Loucy (cell line): ENCODE measurements around the gene TFCP2L1.

Experiments
- H2AFZ ChIP-seq: fragments of 200-600 bp; sonication (generic); 2 replicates; pipeline ENCODE4 v1.6.0; 2016; ENCODE audit warnings: antibody characterized with exemption, mild to moderate bottlenecking, low read length, moderate library complexity
- H3F3A ChIP-seq: fragments of 200-600 bp; 2 replicates; pipeline ENCODE4 v1.6.0; 2016; ENCODE audit warnings: antibody characterized with exemption, low read depth, mild to moderate bottlenecking
- H3K27me3 ChIP-seq: fragments of 200-600 bp; sonication (generic); 2 replicates; pipeline ENCODE4 v1.6.1; 2014; ENCODE audit warnings: low read length, mild to moderate bottlenecking; ENCODE audit not compliant: insufficient read depth, poor library complexity, severe bottlenecking
- H3K36me3 ChIP-seq: fragments of 200-600 bp; sonication (generic); 2 replicates; pipeline ENCODE4 v1.6.1; 2016; ENCODE audit warnings: low read length; ENCODE audit not compliant: insufficient read depth
- H3K4me1 ChIP-seq: fragments of 200-600 bp; sonication (generic); 2 replicates; pipeline ENCODE4 v1.5.1; 2014; ENCODE audit warnings: low read length, mild to moderate bottlenecking; ENCODE audit not compliant: insufficient read depth, poor library complexity, severe bottlenecking
- H3K4me2 ChIP-seq: fragments of 200-600 bp; sonication (generic); 2 replicates; pipeline ENCODE4 v1.6.0; 2014; ENCODE audit warnings: antibody characterized with exemption, low read length, low read depth, mild to moderate bottlenecking; ENCODE audit not compliant: poor library complexity, severe bottlenecking
- H3K4me3 ChIP-seq: fragments of 200-600 bp; sonication (generic); 2 replicates; pipeline ENCODE4 v1.5.1; 2014; ENCODE audit warnings: low read length, mild to moderate bottlenecking, mixed read lengths; ENCODE audit not compliant: poor library complexity, severe bottlenecking
- H3K79me2 ChIP-seq: fragments of 200-600 bp; sonication (generic); 2 replicates; pipeline ENCODE4 v1.6.1; 2014; ENCODE audit warnings: low read length; ENCODE audit not compliant: insufficient read depth
- H3K9ac ChIP-seq: fragments of 200-600 bp; sonication (generic); 2 replicates; pipeline ENCODE4 v1.6.0; 2014; ENCODE audit warnings: mild to moderate bottlenecking, low read depth, low read length, moderate library complexity; ENCODE audit not compliant: poor library complexity, severe bottlenecking
- H3K9me2 ChIP-seq: fragments of 200-600 bp; sonication (generic); replicated peaks from 2 replicates; pipeline ENCODE4 v1.6.1; 2016; ENCODE audit warnings: low read depth, low read length, mixed read lengths
- H3K9me3 ChIP-seq: fragments of 200-600 bp; sonication (generic); 2 replicates; pipeline ENCODE4 v1.6.1; 2014; ENCODE audit warnings: mild to moderate bottlenecking, antibody characterized with exemption, low read length, low read depth; ENCODE audit not compliant: insufficient read depth
- H4K20me1 ChIP-seq: fragments of 200-600 bp; sonication (generic); 2 replicates; pipeline ENCODE4 v1.6.0; 2014; ENCODE audit warnings: antibody characterized with exemption, low read length, mild to moderate bottlenecking; ENCODE audit not compliant: insufficient read depth, poor library complexity, severe bottlenecking
- CTCF ChIP-seq: fragments of 200-600 bp; sonication (generic); conservative IDR thresholded peaks from 2 replicates; pipeline ENCODE4 v1.5.1; 2014; ENCODE audit warnings: mild to moderate bottlenecking, antibody characterized with exemption, low read length
- EZH2phosphoT487 ChIP-seq: fragments of 200-600 bp; IDR thresholded peaks from 2 replicates; pipeline ENCODE4 v1.6.1; 2018; ENCODE audit warnings: antibody characterized with exemption, mild to moderate bottlenecking, moderate library complexity, borderline replicate concordance

Gene TFCP2L1

GRCh38 chr2:121324601-121325000 lies 39.6 kb upstream of the TFCP2L1 start:
- no peaks in the 10 kb centered on the region for H3K9me3 ChIP-seq
- H3K4me3 ChIP-seq, result no peak overlapping the region
- no peaks in the 10 kb centered on the region for H4K20me1 ChIP-seq
- H3K36me3 ChIP-seq, result no peaks in the 10 kb centered on the region
- H3K4me2 ChIP-seq, result no peak overlapping the region
- TF ChIP-seq CTCF (no peak), EZH2phosphoT487 (no peak)
- no peaks in the 10 kb centered on the region for H3K27me3 ChIP-seq
- no peaks in the 10 kb centered on the region for H3K79me2 ChIP-seq
- no peaks in the 10 kb centered on the region for H3K9me2 ChIP-seq
- H2AFZ ChIP-seq, result no peak overlapping the region
- H3F3A ChIP-seq, result no peaks in the 10 kb centered on the region
- H3K9ac ChIP-seq, result no peak overlapping the region
- no peaks in the 10 kb centered on the region for H3K4me1 ChIP-seq

- no peak overlapping the region for H3K9ac ChIP-seq
- H3F3A ChIP-seq, result no peaks in the 10 kb centered on the region
- no peaks in the 10 kb centered on the region for H3K9me3 ChIP-seq
- TF ChIP-seq EZH2phosphoT487 (no peak), CTCF (no peak)
- H2AFZ ChIP-seq, result no peak overlapping the region
- H3K4me2 ChIP-seq, result no peak overlapping the region
- H3K9me2 ChIP-seq, result no peaks in the 10 kb centered on the region
- H4K20me1 ChIP-seq, result no peaks in the 10 kb centered on the region
- no peaks in the 10 kb centered on the region for H3K36me3 ChIP-seq
- H3K4me1 ChIP-seq, result no peaks in the 10 kb centered on the region
- H3K27me3 ChIP-seq, result no peaks in the 10 kb centered on the region
- no peaks in the 10 kb centered on the region for H3K79me2 ChIP-seq
- H3K4me3 ChIP-seq, result no peak overlapping the region
These were observed 36.5 kb upstream of the TFCP2L1 start for GRCh38 chr2:121321476-121321875.

GRCh38 chr2:121319941-121320340 lies 34.9 kb upstream of the TFCP2L1 start:
- TF ChIP-seq CTCF (no peak), EZH2phosphoT487 (no peak)
- no peaks in the 10 kb centered on the region for H3K9me2 ChIP-seq
- no peak overlapping the region for H2AFZ ChIP-seq
- H3K9ac ChIP-seq, result no peak overlapping the region
- H3K4me3 ChIP-seq, result no peak overlapping the region
- H3K79me2 ChIP-seq, result no peaks in the 10 kb centered on the region
- no peaks in the 10 kb centered on the region for H4K20me1 ChIP-seq
- H3K27me3 ChIP-seq, result no peaks in the 10 kb centered on the region
- no peaks in the 10 kb centered on the region for H3K4me1 ChIP-seq
- H3K4me2 ChIP-seq, result no peak overlapping the region
- H3K36me3 ChIP-seq, result no peaks in the 10 kb centered on the region
- H3K9me3 ChIP-seq, result no peaks in the 10 kb centered on the region
- H3F3A ChIP-seq, result no peaks in the 10 kb centered on the region
